ENCODE measurements around the gene MINDY4B. TPM values are rescaled to one million over a fixed set of nuclear protein-coding genes. Genes with fewer than 3 reads are reported as not detected.

The MINDY4B gene
- polyA plus RNA-seq, 2 of the 4 experiments (the other 2 are of a cell fraction): not detected

DNA sequence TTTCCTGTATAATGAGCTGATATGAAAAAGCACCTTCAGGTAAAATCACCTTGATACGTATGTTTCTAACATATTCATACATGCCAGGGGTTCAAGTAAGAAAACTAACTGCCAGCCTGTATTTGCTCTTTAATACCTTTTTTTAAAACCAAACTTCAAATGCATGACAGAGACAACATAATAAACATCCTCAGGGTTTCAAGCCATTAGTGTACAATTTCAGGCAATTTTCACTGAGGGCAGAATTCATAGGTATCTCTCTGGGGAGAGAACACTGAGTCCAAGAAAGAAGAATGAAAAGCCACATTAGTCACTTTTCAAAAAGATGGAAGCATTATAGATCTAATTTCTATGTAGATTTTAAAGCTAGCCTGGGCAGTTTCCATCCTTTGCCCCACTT is 26.9 kb downstream of the MINDY4B start:
- 89% methylated on average over 1 of the region's 1 CpG for WGBS (ENCODE audit: missing lambda C conversion rate)
- ATAC-seq (no peak), DNase-seq (ENCODE audit: low read depth in 1 of 2, low spot score in 1 of 2) (no peak), FAIRE-seq (no peak)
- TF ChIP-seq TP53 (CRISPR knock-in tag; IDR thresholded peaks at IDR 0.05) (no peak), CHD4 (IDR thresholded peaks at IDR 0.05; ENCODE audit: borderline replicate concordance) (no peak), SMC3 (IDR thresholded peaks at IDR 0.05) (no peak), KDM5A (IDR thresholded peaks at IDR 0.05) (no peak), CHD2 (IDR thresholded peaks at IDR 0.05; ENCODE audit: low read length, partially characterized antibody) (no peak), HDAC2 (IDR thresholded peaks at IDR 0.05) (no peak), HOXA7 (CRISPR knock-in tag; IDR thresholded peaks at IDR 0.05) (no peak), CBX8 (IDR thresholded peaks at IDR 0.05) (no peak), FOSL2 (IDR thresholded peaks at IDR 0.05) (no peak), FOSL2 (CRISPR knock-in tag; IDR thresholded peaks at IDR 0.05) (no peak), ZNF302 (CRISPR knock-in tag; IDR thresholded peaks at IDR 0.05) (no peak), POLR2A (IDR thresholded peaks at IDR 0.05; ENCODE audit: low read length) (no peak), MAZ (IDR thresholded peaks at IDR 0.05; ENCODE audit: borderline replicate concordance, low read depth, low read length) (no peak), JUNB (IDR thresholded peaks at IDR 0.05) (no peak)
- TF ChIP-seq, protein P1, sequence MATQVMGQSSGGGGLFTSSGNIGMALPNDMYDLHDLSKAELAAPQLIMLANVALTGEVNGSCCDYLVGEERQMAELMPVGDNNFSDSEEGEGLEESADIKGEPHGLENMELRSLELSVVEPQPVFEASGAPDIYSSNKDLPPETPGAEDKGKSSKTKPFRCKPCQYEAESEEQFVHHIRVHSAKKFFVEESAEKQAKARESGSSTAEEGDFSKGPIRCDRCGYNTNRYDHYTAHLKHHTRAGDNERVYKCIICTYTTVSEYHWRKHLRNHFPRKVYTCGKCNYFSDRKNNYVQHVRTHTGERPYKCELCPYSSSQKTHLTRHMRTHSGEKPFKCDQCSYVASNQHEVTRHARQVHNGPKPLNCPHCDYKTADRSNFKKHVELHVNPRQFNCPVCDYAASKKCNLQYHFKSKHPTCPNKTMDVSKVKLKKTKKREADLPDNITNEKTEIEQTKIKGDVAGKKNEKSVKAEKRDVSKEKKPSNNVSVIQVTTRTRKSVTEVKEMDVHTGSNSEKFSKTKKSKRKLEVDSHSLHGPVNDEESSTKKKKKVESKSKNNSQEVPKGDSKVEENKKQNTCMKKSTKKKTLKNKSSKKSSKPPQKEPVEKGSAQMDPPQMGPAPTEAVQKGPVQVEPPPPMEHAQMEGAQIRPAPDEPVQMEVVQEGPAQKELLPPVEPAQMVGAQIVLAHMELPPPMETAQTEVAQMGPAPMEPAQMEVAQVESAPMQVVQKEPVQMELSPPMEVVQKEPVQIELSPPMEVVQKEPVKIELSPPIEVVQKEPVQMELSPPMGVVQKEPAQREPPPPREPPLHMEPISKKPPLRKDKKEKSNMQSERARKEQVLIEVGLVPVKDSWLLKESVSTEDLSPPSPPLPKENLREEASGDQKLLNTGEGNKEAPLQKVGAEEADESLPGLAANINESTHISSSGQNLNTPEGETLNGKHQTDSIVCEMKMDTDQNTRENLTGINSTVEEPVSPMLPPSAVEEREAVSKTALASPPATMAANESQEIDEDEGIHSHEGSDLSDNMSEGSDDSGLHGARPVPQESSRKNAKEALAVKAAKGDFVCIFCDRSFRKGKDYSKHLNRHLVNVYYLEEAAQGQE (IDR thresholded peaks at IDR 0.05): no peak
- TF ChIP-seq, protein P2, sequence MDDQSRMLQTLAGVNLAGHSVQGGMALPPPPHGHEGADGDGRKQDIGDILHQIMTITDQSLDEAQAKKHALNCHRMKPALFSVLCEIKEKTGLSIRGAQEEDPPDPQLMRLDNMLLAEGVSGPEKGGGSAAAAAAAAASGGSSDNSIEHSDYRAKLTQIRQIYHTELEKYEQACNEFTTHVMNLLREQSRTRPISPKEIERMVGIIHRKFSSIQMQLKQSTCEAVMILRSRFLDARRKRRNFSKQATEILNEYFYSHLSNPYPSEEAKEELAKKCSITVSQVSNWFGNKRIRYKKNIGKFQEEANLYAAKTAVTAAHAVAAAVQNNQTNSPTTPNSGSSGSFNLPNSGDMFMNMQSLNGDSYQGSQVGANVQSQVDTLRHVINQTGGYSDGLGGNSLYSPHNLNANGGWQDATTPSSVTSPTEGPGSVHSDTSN (IDR thresholded peaks at IDR 0.05): no peak
- TF ChIP-seq, protein P3, sequence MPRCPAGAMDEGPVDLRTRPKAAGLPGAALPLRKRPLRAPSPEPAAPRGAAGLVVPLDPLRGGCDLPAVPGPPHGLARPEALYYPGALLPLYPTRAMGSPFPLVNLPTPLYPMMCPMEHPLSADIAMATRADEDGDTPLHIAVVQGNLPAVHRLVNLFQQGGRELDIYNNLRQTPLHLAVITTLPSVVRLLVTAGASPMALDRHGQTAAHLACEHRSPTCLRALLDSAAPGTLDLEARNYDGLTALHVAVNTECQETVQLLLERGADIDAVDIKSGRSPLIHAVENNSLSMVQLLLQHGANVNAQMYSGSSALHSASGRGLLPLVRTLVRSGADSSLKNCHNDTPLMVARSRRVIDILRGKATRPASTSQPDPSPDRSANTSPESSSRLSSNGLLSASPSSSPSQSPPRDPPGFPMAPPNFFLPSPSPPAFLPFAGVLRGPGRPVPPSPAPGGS (IDR thresholded peaks at IDR 0.05): no peak
- TF ChIP-seq, protein P4, sequence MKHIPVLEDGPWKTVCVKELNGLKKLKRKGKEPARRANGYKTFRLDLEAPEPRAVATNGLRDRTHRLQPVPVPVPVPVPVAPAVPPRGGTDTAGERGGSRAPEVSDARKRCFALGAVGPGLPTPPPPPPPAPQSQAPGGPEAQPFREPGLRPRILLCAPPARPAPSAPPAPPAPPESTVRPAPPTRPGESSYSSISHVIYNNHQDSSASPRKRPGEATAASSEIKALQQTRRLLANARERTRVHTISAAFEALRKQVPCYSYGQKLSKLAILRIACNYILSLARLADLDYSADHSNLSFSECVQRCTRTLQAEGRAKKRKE (CRISPR knock-in tag; IDR thresholded peaks at IDR 0.05; ENCODE audit: low read depth): no peak
- TF ChIP-seq, protein P5, sequence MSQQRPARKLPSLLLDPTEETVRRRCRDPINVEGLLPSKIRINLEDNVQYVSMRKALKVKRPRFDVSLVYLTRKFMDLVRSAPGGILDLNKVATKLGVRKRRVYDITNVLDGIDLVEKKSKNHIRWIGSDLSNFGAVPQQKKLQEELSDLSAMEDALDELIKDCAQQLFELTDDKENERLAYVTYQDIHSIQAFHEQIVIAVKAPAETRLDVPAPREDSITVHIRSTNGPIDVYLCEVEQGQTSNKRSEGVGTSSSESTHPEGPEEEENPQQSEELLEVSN (IDR thresholded peaks at IDR 0.05; ENCODE audit: borderline replicate concordance, low read depth): no peak
- no peaks in the 10 kb centered on the region for H3K4me1 ChIP-seq
- H3K27ac ChIP-seq: no peak overlapping the region
- H3K4me2 ChIP-seq: no peak overlapping the region
- no peaks in the 10 kb centered on the region for H3K9me3 ChIP-seq
- no peak overlapping the region for H3K4me3 ChIP-seq
- POLR2A ChIA-PET: no interaction called here
- CTCF ChIA-PET: no interaction called here

DNA sequence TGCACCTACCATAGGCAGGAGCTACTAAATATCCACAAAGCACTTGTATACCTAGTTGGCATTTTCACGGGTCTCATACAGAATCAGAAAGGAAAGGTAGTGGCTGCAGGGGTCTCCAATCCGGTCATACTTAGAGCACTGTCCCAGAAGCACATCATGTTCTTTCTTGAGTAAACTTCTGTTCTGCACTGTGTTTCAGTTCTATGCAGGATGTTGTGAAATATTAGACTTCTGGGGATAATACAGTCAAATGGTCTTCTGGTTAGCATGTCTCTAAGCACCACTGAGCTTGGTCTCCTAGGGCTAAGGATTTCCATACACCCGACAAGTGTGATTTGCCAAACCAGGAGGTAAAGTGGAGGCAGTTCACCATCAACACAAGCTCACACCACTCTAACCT is 27.9 kb downstream of the MINDY4B start:
- no peak for DNase-seq (ENCODE audit: low read depth in 1 of 2, low spot score in 1 of 2)
- Histone ChIP-seq H3K4me3 (no peak overlapping the region), H3K27ac (no peak overlapping the region), H3K4me1 (no peaks in the 10 kb centered on the region), H3K9me3 (no peaks in the 10 kb centered on the region), H3K4me2 (no peak overlapping the region)
- TF ChIP-seq CBX8 (IDR thresholded peaks at IDR 0.05) (no peak), FOSL2 (IDR thresholded peaks at IDR 0.05) (no peak), FOSL2 (CRISPR knock-in tag; IDR thresholded peaks at IDR 0.05) (no peak)
- FAIRE-seq: no peak
- POLR2A ChIA-PET: no interaction called here
- CTCF ChIA-PET: interaction anchor here (0.7 to 1.0 kb wide), 2 partner anchors 12 to 25 kb away, joined by 3 read pairs; no protein-coding TSS in a partner anchor
- WGBS (ENCODE audit: missing lambda C conversion rate): 23% methylated on average over 3 of the region's 3 CpGs
- no peak for ATAC-seq
